RWPE2 (cell line): Measurements from ENCODE around the gene NHEJ1.

Experiments used
- ATAC-seq: fragments of 200-7000 bp; cut with Tn5 transposase; 3 replicates; pipeline ENCODE4 v1.9.1; 2021; ENCODE audit warnings: low read depth
- DNase-seq: peaks from one replicate; pipeline ENCODE4 v3.0.0-alpha.2; 2020; ENCODE audit warnings: low spot score
- H3K27ac ChIP-seq: fragments of 450-650 bp; 2 replicates; pipeline ENCODE4 v1.5.1; 2017; ENCODE audit warnings: mild to moderate bottlenecking; ENCODE audit not compliant: poor library complexity, severe bottlenecking
- H3K27me3 ChIP-seq: fragments of 250-450 bp; sonication (Bioruptor Pico); 2 replicates; pipeline ENCODE4 v1.5.1; 2021; ENCODE audit warnings: mild to moderate bottlenecking, moderate library complexity; ENCODE audit not compliant: insufficient read depth, poor library complexity, severe bottlenecking
- H3K36me3 ChIP-seq: fragments of 250-450 bp; sonication (Bioruptor Pico); 2 replicates; pipeline ENCODE4 v1.5.1; 2020; ENCODE audit warnings: low read depth, mild to moderate bottlenecking, moderate library complexity
- H3K4me1 ChIP-seq: fragments of 250-450 bp; sonication (Bioruptor Pico); 2 replicates; pipeline ENCODE4 v1.5.1; 2021; ENCODE audit warnings: mild to moderate bottlenecking, moderate library complexity; ENCODE audit not compliant: insufficient read depth, poor library complexity, severe bottlenecking
- H3K4me3 ChIP-seq: fragments of 250-450 bp; sonication (Bioruptor Pico); 2 replicates; pipeline ENCODE4 v1.5.1; 2021; ENCODE audit warnings: mild to moderate bottlenecking, moderate library complexity; ENCODE audit not compliant: severe bottlenecking
- H3K9me3 ChIP-seq: fragments of 250-450 bp; sonication (Bioruptor Pico); 2 replicates; pipeline ENCODE4 v1.5.1; 2021; ENCODE audit warnings: mild to moderate bottlenecking, moderate library complexity; ENCODE audit not compliant: severe bottlenecking
- CTCF ChIP-seq: fragments of 450-650 bp; IDR thresholded peaks from one replicate; pipeline ENCODE4 v1.5.1; 2017; ENCODE audit warnings: mild to moderate bottlenecking, moderate library complexity; ENCODE audit not compliant: poor library complexity, severe bottlenecking

Gene NHEJ1

GRCh38 chr2:219199470-219200211 is 39.0 kb upstream of the NHEJ1 start:
- ATAC-seq, result no peak
- no peaks in the 10 kb centered on the region for H3K27me3 ChIP-seq

GRCh38 chr2:219198974-219199373 is 38.4 kb upstream of the NHEJ1 start:
- DNase-seq, result no peak
- Histone ChIP-seq H3K27me3 (no peaks in the 10 kb centered on the region), H3K36me3 (no peaks in the 10 kb centered on the region), H3K9me3 (no peaks in the 10 kb centered on the region), H3K27ac (no peak overlapping the region), H3K4me1 (no peaks in the 10 kb centered on the region), H3K4me3 (no peak overlapping the region)
- ATAC-seq, result no peak
- TF ChIP-seq CTCF, result no peak

More at GRCh38 chr2:219199470-219200211, 39.0 kb upstream of the NHEJ1 start:
- Histone ChIP-seq H3K4me1 (no peaks in the 10 kb centered on the region), H3K4me3 (no peak overlapping the region), H3K27ac (no peak overlapping the region), H3K9me3 (no peaks in the 10 kb centered on the region), H3K36me3 (no peaks in the 10 kb centered on the region)
- TF ChIP-seq CTCF, result no peak
- DNase-seq, result no peak

GRCh38 chr2:219197388-219197787 is 36.8 kb upstream of the NHEJ1 start:
- Histone ChIP-seq H3K27ac (no peak overlapping the region), H3K4me1 (no peaks in the 10 kb centered on the region), H3K9me3 (no peaks in the 10 kb centered on the region), H3K36me3 (no peaks in the 10 kb centered on the region), H3K4me3 (no peak overlapping the region), H3K27me3 (no peaks in the 10 kb centered on the region)
- ATAC-seq, result no peak
- TF ChIP-seq CTCF, result no peak
- DNase-seq, result no peak

GRCh38 chr2:219186754-219187456 is 26.3 kb upstream of the NHEJ1 start:
- no peak for DNase-seq
- no peak for TF ChIP-seq CTCF

GRCh38 chr2:219184121-219184520 is 23.5 kb upstream of the NHEJ1 start:
- Histone ChIP-seq H3K4me3 (no peak overlapping the region), H3K9me3 (no peaks in the 10 kb centered on the region), H3K4me1 (no peaks in the 10 kb centered on the region), H3K36me3 (peaks cover 27% of the 10 kb centered on the region), H3K27me3 (no peaks in the 10 kb centered on the region), H3K27ac (no peak overlapping the region)
- TF ChIP-seq CTCF, result no peak
- DNase-seq (no peak), ATAC-seq (no peak)

More at GRCh38 chr2:219186754-219187456, 26.3 kb upstream of the NHEJ1 start:
- Histone ChIP-seq H3K27me3 (no peaks in the 10 kb centered on the region), H3K4me3 (no peak overlapping the region), H3K36me3 (peaks cover 11% of the 10 kb centered on the region), H3K27ac (no peak overlapping the region), H3K9me3 (no peaks in the 10 kb centered on the region), H3K4me1 (no peaks in the 10 kb centered on the region)
- no peak for ATAC-seq
